HG02870 (cell line): ENCODE results near the gene ZNF433.
"Not testable (repeated sequence)": the region's sequence is repeated elsewhere in the genome, so short reads cannot be mapped to it uniquely, and the experiment has no call there.

Source experiments
- ATAC-seq: cut with Tn5 transposase; IDR thresholded peaks from one replicate; pipeline ENCODE4 v1.9.1; 2021; ENCODE audit warnings: mild to moderate bottlenecking, moderate library complexity; ENCODE audit not compliant: unreplicated experiment

The ZNF433 gene

DNA sequence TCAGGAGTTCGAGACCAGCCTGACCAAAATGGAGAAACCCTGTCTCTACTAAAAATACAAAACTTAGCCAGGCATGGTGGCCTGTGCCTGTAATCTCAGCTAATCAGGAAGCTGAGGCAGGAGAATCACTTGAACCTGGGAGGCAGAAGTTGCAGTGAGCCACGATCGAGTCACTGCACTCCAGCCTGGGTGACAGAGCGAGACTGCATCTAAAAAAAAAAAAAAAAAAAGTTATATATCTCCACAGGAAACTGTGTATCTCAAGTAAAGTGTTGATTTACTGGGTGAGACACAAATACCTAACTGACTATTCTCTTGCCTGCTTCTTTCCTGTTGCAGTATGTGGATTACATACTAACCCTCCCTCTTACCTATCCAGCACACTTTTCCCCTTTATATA is 43.6 kb downstream of the ZNF433 start:
- ATAC-seq = not testable (repeated sequence)

DNA sequence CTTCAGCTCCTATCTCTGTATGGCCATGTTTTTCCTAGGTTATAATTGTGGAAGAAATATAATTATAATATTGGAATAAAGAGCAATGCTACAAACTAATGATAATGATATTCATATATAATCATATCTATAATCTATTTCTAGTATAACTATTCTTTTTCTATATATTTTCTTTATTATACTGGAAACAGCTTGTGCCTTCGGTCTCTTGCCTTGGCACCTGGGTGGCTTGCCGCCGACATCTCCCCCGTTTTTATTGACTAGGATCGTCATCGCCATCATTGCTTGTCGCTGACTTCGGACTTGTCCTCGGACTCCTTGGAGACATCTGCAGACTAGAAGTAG is 46.4 kb downstream of the ZNF433 start:
- no peak for ATAC-seq

DNA sequence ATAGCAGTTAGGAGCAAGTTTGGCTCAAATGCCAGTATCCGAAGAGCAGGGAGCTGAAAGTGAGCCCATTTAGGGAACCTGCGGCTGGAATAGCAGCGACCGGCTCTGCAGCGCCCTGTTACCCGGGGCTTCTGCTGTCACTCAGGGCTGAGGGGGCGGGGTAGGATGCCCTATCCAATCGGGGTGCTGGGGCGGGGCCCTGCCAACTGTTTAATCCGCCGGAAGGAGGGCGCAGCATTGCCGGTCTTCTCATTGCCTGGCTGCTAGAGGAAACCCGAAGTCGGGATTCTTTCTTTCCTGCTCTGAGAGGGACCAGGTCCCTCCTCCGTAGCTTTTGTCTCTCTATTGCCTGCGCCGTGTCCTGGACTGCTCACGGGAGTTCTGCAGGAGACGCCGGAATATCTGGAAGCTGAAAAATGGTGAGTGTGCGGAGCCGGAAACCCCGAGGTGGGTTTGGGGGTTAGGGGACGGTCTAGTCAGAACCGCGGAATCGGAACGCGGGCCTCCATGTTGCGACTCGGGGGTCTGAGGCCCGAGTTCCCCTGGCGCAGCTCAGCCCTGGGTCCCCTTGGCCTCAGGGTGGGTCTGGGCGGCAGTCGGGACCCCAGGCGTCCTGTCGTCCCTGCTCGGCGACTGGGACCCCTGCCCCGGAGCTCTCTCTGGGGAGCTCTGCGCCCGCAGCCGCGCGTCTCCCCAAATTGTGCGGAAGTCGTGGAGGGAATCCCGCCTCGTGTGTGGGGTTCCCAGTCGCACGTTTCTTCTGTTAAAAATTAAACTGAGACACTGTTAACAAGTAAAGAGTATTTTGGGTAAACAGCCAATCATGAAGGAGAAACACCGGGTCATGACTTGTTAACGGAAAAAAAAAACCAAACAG is 47.8 kb downstream of the ZNF433 start:
- peak; percentile 52 for ATAC-seq

DNA sequence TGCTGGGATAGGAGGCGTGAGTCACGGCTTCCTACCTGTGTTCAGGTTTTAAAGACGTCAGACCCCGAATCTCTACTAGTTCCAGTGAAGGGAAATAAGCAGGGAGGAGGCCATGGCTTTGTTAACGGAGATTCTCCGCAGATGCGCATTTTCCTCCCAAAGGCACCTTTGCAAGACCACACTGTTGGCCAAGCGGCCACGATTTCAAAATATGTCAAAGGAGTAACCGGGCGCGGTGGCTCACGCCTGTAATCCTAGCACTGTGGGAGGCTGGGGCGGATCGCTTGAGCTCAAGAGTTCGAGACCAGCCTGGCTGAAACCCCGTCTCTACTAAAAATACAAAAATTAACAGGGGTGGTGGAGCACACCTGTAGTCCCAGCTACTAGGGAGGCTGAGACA is 48.7 kb downstream of the ZNF433 start:
- no peak for ATAC-seq

DNA sequence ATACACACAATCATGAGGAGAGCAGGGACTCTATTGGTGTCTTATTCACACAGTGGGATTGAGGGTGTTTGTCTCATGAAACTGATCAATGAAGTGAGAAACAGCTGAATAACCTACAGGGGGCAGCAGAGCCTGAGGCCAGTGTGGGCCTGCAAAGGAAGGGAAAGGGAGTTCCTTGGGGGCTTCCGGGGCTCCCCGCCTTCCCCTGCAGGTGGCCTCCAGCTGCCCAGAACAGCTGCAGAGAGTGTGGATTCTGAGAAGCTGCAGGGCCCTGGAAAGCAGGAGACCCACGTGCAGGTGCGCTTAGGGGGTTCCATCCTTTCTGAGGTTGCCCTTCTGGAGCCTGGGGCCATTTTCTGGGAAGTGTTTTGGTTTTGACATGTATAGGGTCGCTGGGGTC is 50.5 kb downstream of the ZNF433 start:
- ATAC-seq = no peak

DNA sequence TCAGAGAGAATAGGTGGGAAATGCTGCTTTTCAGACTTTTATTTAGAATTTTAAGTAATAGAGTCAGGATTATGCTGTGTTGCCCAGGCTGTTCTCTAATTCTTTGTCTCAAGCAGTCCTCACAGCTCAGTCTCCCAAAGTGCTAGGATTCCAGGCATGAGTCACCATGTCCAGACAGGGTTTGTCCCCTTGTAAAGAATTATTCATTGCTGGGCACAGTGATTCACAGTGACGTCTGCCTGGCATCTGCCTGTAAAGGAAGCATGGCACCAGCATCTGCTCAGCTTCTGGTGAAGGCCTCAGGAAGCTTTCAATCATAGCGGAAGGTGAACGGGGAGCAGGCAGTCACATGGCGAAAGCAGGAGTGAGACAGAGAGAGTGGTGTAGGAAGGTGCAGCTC is 53.0 kb downstream of the ZNF433 start:
- no peak for ATAC-seq

DNA sequence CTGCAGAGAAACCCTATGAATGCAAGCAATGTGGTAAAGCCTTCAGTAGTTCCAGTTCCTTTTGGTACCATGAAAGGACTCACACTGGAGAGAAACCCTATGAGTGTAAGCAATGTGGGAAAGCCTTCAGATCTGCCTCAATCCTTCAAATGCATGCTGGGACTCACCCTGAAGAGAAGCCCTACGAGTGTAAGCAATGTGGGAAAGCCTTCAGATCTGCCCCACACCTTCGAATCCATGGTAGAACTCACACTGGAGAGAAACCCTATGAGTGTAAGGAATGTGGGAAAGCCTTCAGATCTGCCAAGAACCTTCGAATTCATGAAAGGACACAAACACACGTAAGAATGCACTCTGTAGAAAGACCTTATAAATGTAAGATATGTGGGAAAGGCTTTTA is 56.0 kb downstream of the ZNF433 start:
- no peak for ATAC-seq

DNA sequence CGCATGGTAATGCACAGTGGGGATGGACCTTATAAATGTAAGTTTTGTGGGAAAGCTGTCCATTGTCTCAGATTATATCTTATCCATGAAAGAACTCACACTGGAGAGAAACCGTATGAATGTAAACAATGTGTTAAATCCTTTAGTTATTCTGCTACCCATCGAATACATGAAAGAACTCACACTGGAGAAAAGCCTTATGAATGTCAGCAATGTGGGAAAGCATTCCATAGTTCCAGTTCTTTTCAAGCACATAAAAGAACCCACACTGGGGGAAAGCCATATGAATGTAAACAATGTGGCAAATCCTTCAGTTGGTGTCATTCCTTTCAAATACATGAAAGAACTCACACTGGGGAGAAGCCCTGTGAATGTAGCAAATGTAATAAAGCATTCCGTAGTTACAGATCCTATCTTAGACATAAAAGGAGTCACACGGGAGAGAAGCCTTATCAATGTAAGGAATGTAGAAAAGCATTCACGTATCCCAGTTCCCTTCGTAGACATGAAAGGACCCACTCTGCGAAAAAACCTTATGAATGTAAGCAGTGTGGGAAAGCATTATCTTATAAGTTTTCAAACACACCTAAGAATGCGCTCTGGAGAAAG is 56.9 kb downstream of the ZNF433 start:
- no peak for ATAC-seq

DNA sequence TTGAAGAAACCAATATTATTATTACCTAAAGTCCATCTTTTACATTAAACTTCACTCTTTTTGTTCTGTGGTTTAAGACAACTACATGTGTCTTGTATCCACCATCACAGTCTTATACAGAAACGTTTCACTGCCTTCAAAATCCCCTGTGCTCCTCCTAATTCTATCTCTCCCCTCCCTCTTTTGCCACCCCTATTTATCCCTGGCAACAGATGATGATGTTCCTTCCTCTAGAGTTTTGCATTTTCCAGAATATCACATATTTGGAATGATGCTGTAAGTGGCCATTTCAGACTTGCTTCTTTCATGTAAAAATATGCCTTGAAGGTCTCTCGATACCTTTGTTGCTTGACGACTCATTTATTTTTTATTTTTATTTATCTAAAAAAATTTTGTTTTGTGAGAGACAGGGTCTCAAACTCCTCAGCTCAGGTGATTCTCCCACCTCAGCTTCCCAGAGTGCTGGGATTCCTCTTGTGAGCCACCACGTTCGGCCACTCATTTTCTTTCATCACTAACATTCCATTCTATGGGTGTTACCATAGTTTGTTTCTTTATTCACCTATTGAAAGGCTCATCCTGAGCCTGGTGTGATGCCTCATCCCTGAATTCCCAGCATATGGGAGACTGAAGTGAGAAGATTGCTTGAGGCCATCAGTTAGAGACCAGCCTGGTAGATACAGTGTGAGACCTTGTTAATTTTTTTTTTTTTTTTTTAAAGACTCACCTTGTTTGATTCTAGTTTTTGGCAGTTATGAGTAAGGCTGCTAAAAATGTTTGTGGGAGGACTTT is 62.3 kb downstream of the ZNF433 start:
- ATAC-seq = no peak

DNA sequence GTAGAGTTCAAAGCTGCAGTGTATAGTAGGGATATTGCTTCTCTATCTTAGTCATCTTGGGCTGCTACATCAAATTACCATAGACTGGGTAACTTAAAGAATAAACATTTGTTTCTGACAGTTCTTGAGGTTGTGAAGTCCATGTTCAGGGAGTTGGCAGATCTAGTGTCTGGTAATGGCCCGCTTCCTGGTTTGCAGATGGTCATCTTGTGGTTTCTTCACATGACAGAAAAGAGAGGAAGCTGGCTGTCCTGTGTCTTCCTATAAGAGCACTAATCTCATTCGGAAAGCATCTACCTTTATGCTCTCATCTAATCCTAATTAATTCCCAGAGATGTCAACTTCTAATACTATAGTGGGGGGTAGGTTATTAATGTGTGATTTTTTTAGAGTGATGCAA is 64.4 kb downstream of the ZNF433 start:
- no peak for ATAC-seq

DNA sequence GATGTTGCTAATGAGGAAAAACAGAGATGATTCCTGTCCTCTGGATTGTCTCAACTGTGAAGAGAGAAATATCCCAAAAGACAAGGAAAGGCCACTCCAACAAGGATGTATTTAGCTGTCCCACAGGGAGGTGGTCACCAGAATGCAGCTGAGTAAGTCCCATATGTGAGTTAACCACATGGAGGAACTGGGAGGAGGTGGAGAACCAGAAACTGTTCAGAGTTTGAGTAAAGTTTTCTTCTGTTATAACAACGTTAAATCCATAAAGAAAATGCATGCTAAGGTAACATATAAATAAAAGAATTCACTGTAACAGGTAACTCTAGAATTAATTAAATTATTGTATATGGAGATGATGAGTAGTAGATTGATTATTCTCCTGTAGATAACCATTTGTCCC is 65.3 kb downstream of the ZNF433 start:
- ATAC-seq = no peak

DNA sequence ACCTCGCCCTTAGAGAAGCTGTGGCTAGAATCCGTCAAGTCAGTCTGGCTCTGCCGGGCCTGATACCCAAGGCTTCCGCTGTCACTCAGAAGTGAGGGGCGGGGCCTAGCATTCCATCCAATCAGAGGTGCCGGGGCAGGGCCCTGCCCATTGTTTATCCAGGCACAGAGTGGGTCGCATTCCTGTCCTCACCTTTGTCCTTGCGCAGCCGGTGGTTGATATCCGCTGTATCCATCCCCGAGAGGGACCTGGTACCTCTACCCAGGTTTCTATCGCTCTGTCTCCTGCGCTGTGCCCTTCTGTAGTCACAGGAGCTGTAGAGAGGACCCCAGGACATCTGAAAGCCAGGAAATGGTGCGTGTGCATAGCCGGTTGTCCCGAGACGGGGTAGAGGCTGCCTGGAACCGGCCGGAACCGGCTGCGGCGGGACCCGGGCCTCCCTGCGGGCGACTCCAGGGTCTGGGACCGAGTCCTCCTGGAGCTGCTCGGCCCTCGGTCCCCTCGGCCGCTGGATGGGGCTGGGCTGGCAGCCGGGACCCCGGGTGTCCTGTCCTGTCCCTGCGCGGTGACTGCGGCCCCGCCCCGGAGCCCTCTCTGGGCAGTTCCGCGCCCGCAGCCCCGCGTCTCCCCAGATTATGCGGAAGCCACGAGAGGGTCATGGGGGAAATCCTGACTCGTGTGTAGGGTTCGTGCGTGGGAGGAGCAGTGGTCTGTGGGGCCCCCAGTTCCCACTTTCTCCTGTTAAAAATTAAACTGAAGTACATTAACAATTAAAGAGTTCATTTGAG is 70.4 kb downstream of the ZNF433 start, which contains the start of gene ZNF763:
Gene ZNF763 (plus strand): TSS at position 183 of the 788 bp plus-strand sequence. CDS start 169 bp downstream, at position 352.
- peak; percentile 72 for ATAC-seq
